Suprapubic skin (tissue), 4 donors: ENCODE data around the gene MTAP. TPM values are rescaled to one million over a fixed set of nuclear protein-coding genes. Genes with fewer than 3 reads are reported as not detected.

Experiments
- DNase-seq, 2 donors: peaks; one replicate each; pipeline ENCODE4 v3.0.0-alpha.2; 2019; ENCODE audit warnings: low spot score in 2 of 2
- H3K27ac ChIP-seq: fragments of 200-600 bp; sonication (generic); one replicate; pipeline ENCODE4 v1.5.1; 2019
- H3K27me3 ChIP-seq: fragments of 200-600 bp; sonication (generic); one replicate; pipeline ENCODE4 v1.5.1; 2019
- H3K36me3 ChIP-seq: fragments of 200-600 bp; sonication (generic); one replicate; pipeline ENCODE4 v1.5.1; 2019
- H3K4me1 ChIP-seq: fragments of 200-600 bp; sonication (generic); one replicate; pipeline ENCODE4 v1.5.1; 2019
- H3K4me3 ChIP-seq: fragments of 200-600 bp; sonication (generic); one replicate; pipeline ENCODE4 v1.5.1; 2019; ENCODE audit warnings: mild to moderate bottlenecking
- H3K9me3 ChIP-seq: fragments of 200-600 bp; sonication (generic); one replicate; pipeline ENCODE4 v1.5.1; 2019
- CTCF ChIP-seq, 2 donors: fragments of 200-600 bp in 1 of 2; fragments of 450-650 bp in 1 of 2; sonication (generic) in 1 of 2; IDR thresholded peaks; one replicate each; pipeline ENCODE4 v1.5.1; 2016 to 2019; ENCODE audit warnings: antibody characterized with exemption in 2 of 2, mild to moderate bottlenecking in 1 of 2, moderate library complexity in 1 of 2
- EP300 ChIP-seq: sonication (generic); formaldehyde crosslinking; IDR thresholded peaks from one replicate; pipeline ENCODE4 v1.6.1; 2017; ENCODE audit warnings: antibody characterized with exemption
- POLR2A ChIP-seq, 2 donors: fragments of 450-650 bp; IDR thresholded peaks; one replicate each; pipeline ENCODE4 v1.6.1; 2017; ENCODE audit warnings: antibody characterized with exemption in 2 of 2, mild to moderate bottlenecking in 2 of 2, moderate library complexity in 2 of 2
- POLR2AphosphoS5 ChIP-seq, 3 donors: sonication (generic); formaldehyde crosslinking; IDR thresholded peaks; one replicate each; pipeline ENCODE4 v1.6.1; 2017; ENCODE audit warnings: antibody characterized with exemption in 3 of 3
- WGBS: methylation state at CpG from one replicate; pipeline ENCODE4 v1.1.5; 2018; 5-methylcytosine and 5-hydroxymethylcytosine counted together
- total RNA-seq, 4 donors: library from RNA; depleted of rRNA; stranded (reverse); fragments of >200 nt; gene quantifications; one replicate each; pipeline ENCODE4 v1.1.0, GENCODE V29; 2016

Gene MTAP
- total RNA-seq, 4 donors from 2014 or later, result 15.2 to 24.9 (median 22.1) TPM

GRCh38 chr9:21906213-21906612 lies 103.8 kb downstream of the MTAP start:
- TF ChIP-seq EP300, result no peak
- no peak for TF ChIP-seq CTCF (IDR thresholded peaks at IDR 0.05)
- no peak for TF ChIP-seq POLR2AphosphoS5 (IDR thresholded peaks at IDR 0.05)
- no peak for TF ChIP-seq POLR2A (IDR thresholded peaks at IDR 0.05)
- H3K9me3 ChIP-seq, result peaks cover 31% of the 10 kb centered on the region
- DNase-seq, result no peak
- H3K4me1 ChIP-seq, result no peaks in the 10 kb centered on the region
- no peaks in the 10 kb centered on the region for H3K27me3 ChIP-seq
- 96% methylated on average over 4 of the region's 4 CpGs for WGBS
- no peak overlapping the region for H3K4me3 ChIP-seq
- H3K36me3 ChIP-seq, result no peaks in the 10 kb centered on the region
- no peak overlapping the region for H3K27ac ChIP-seq

GRCh38 chr9:21906881-21907280 lies 104.4 kb downstream of the MTAP start:
- peaks cover 31% of the 10 kb centered on the region for H3K9me3 ChIP-seq
- no peak overlapping the region for H3K27ac ChIP-seq
- no peak for DNase-seq
- no peaks in the 10 kb centered on the region for H3K36me3 ChIP-seq
- H3K4me3 ChIP-seq, result no peak overlapping the region
- 100% methylated on average over 3 of the region's 3 CpGs for WGBS
- no peaks in the 10 kb centered on the region for H3K27me3 ChIP-seq
- no peaks in the 10 kb centered on the region for H3K4me1 ChIP-seq
- no peak for TF ChIP-seq CTCF (IDR thresholded peaks at IDR 0.05)
- no peak for TF ChIP-seq EP300
- no peak for TF ChIP-seq POLR2AphosphoS5 (IDR thresholded peaks at IDR 0.05)
- TF ChIP-seq POLR2A (IDR thresholded peaks at IDR 0.05), result no peak

- no peaks in the 10 kb centered on the region for H3K4me1 ChIP-seq
- no peaks in the 10 kb centered on the region for H3K27me3 ChIP-seq
- DNase-seq, result no peak
- 10% methylated on average over 4 of the region's 4 CpGs for WGBS
- TF ChIP-seq CTCF (IDR thresholded peaks at IDR 0.05) (no peak), POLR2AphosphoS5 (IDR thresholded peaks at IDR 0.05) (no peak), POLR2A (IDR thresholded peaks at IDR 0.05) (no peak), EP300 (no peak)
- H3K4me3 ChIP-seq, result no peak overlapping the region
- no peaks in the 10 kb centered on the region for H3K36me3 ChIP-seq
- H3K27ac ChIP-seq, result no peak overlapping the region
- no peaks in the 10 kb centered on the region for H3K9me3 ChIP-seq
Observed at GRCh38 chr9:21919377-21920362, 117.2 kb downstream of the MTAP start.

GRCh38 chr9:21923694-21924093 lies 121.3 kb downstream of the MTAP start:
- DNase-seq, result no peak
- no peaks in the 10 kb centered on the region for H3K4me1 ChIP-seq
- H3K27me3 ChIP-seq, result no peaks in the 10 kb centered on the region
- no peaks in the 10 kb centered on the region for H3K9me3 ChIP-seq
- H3K27ac ChIP-seq, result no peak overlapping the region
- 91% methylated on average over 1 of the region's 1 CpG for WGBS
- H3K4me3 ChIP-seq, result no peak overlapping the region
- no peaks in the 10 kb centered on the region for H3K36me3 ChIP-seq
- TF ChIP-seq CTCF (IDR thresholded peaks at IDR 0.05) (no peak), POLR2A (IDR thresholded peaks at IDR 0.05) (no peak), EP300 (no peak), POLR2AphosphoS5 (IDR thresholded peaks at IDR 0.05) (no peak)

GRCh38 chr9:21927752-21928151 lies 125.3 kb downstream of the MTAP start:
- Histone ChIP-seq H3K9me3 (no peaks in the 10 kb centered on the region), H3K27me3 (no peaks in the 10 kb centered on the region)
- TF ChIP-seq CTCF (IDR thresholded peaks at IDR 0.05), result no peak

More at GRCh38 chr9:21927752-21928151, 125.3 kb downstream of the MTAP start:
- no peak for DNase-seq
- H3K27ac ChIP-seq, result no peak overlapping the region
- peaks cover 9% of the 10 kb centered on the region for H3K36me3 ChIP-seq
- no peaks in the 10 kb centered on the region for H3K4me1 ChIP-seq
- no peak overlapping the region for H3K4me3 ChIP-seq
